ENCODE measurements around the gene IL1RL1.

IL1RL1 gene

DNA sequence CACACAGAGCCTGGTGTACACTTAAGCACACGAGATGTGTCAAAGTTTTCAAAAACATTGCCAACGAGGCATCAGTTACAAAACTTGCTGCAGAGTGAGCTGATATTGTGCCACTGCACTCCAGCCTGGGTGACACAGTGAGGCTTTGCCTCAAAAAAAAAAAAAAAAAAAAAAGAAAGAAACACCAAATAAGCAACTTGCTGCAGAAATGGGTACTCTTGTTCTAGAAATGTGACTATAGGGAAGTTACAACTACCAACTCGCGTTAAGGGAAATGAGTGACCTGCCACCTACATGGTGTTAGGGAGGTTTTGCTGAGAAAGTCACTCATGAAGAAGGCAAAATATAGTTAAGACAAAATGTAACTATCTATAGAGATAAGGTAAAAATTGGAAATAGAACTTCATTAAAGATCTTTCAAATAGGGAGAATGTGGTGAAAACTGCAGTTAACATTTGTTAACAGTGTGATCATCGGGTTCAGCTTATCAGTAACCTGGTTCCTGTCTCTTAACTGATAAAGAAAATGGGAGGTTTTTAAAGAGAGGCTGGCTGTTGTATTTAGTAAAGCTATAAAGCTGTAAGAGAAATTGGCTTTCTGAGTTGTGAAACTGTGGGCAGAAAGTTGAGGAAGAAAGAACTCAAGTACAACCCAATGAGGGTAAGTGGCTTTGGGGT is at the start of gene IL1RL1:
TSS of gene IL1RL1 (plus strand) at position 600 of the 677 bp plus-strand sequence. CDS start 26,702 bp downstream, outside the sequence.
- no peak for DNase-seq

DNA sequence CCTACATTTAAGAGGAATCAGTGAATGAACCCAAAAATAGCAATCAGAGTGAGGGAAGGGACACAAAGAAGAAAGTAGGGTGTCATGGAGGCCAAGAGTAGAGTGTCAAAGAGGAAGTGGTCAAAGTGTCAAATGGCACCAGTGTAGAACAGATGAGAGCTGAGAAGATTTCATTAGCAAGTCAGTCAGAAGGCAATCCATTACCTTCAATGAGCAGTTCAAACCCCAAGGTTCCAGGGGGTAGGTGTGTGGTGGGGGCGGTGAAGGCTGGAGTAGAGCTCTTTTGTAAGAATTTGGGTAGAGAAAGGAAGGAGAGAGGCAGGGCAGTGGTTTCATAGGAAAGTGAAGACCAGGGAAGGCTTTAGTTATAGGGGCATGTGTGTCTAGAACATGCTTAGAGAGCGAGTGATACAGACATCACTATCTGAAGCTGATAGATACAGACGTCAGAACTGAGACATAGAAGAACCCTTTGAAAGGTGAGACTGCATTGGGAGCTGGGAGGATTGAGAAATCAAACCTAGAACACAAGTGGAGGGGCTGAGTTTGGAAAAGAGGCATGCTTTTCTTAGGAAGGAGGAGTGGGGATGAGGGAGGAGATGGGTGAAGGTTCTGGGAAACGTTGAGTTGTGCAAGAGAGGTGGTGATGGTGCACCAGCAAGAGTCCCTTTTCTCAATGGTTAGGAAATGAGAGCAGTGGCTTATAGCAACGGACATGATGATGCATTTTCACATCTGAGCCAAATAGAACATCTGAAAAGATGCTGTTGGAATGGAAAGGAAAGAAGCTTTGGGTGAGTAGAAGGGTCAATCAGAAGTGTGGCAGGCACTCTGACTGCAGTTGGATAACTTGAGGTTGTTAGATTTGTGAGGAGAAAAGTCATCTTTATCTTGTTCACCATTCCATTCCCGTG is 48.9 kb upstream of the IL1RL1 start:
- DNase-seq: no peak

DNA sequence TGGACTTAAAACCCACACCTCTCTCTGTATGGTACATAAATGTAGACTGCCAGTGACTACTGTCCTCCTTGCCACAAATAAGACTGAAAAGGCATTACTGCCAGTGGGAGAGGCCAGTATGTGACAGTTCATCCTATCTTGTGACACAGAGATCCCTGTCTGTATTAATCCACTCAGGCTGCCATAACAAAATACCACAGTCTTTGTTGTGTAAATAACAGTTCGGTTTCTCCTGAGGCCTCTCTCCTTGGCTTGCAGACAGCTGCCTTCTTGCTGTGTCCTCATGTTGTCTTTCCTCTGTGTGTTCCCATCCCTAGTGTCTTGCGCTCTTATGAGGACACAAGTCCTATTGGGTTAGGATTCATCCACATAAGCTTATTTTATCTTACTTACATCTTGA is 46.4 kb upstream of the IL1RL1 start:
- no peak for DNase-seq

DNA sequence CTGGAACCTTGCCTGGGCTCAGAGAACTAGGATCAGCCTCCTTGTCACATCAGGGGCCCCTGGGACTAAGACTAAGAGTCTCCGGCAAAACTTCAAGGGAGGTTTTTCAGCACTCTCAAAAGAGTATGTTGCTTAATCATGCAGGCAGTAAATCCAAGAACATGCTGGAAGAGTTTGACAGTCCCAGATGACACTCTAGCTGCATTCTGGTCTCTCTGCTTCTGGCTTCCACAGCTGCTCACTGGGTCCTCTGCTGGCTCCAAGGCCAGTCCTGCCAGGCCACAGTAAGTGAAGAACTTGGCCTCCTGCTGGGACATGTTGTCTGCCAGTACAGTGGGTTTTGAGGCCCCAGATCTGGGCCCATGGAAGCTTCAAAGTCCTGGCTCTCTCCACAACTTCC is 45.2 kb upstream of the IL1RL1 start:
- no peak for DNase-seq

DNA sequence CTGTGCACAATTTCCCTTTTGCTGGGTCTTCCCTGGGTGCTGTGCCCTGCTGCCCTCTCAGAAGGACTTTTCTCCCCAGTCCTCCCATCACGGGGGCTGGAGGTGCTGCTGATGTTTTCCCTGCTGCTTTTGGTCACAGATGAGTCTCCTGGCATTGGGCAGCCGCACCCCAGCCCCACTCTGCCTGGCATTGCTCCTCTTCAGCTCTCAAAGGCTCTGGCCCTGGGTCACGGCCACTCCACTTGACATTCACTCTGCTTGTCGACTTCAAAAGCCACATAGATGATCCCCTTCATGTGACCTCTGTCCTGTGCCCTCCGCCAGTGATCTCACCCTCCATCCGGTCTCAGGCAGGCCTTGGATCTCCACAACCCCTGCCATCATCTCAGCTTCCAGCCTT is 43.6 kb upstream of the IL1RL1 start:
- no peak for DNase-seq

DNA sequence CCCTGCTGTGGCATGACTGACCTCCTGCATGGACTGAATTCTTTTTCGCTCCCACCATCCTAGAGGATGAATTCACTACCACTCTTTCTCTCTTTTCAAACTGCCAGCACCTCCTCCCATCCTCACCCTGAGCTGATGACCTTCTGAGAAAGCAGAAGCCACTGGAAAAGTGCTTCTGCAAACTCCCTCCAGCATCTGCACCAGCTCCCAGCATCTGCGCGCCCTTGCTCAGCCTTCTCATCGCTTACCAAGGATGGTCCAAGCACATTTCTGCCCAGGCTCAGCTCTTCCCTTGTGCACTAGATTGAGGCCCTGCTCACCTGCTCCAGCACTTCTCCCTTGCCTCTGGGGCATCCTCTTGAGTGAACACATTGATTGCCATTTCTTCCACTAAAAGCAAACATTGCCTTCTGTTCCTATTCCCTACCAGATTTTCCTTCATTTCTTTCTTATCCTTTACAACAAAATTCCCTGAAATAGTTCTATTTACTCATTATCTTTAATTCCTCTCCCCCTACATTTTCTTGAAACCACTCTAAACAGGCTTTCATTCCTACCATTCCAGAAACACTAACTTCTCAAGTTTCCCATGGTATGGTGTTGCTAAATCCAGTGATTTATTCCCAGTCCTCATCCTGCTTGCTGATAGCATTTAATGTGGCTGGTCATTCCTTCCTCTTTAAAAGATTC is 42.7 kb upstream of the IL1RL1 start:
- DNase-seq: no peak

DNA sequence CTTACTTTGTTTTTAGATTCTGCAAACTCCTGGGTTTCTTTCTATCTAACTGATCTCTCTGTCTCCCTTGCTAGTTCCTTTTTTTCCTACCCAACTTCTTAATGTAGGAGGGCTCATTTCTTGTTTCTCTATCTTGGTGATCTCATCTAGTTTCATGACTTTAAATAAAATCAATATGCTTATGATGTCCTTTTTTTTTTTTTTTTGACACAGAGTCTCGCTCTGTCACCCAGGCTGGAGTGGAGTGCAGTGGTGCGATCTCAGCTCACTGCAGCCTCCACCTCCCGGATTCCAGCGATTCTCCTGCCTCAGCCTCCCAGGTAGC is 42.2 kb upstream of the IL1RL1 start:
- no peak for DNase-seq

DNA sequence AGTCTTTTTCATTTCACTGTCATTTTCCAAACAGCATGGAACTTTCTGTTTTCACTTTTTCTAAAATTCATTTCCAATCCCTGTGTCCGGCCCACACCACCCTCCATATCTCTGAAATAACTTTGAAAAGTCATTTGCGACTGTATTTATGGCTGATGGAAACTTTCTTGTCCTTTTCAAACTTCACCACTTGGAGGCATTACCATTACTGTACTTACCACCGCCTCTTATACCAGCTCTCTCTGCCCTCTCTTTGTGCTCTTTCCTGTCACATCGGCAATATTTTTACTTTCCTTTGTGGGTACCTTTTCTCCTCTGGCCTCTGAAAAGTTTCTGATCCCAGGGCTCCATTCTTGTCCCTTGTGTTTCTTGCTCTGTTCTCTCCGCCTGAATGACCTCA is 39.5 kb upstream of the IL1RL1 start:
- DNase-seq: no peak

DNA sequence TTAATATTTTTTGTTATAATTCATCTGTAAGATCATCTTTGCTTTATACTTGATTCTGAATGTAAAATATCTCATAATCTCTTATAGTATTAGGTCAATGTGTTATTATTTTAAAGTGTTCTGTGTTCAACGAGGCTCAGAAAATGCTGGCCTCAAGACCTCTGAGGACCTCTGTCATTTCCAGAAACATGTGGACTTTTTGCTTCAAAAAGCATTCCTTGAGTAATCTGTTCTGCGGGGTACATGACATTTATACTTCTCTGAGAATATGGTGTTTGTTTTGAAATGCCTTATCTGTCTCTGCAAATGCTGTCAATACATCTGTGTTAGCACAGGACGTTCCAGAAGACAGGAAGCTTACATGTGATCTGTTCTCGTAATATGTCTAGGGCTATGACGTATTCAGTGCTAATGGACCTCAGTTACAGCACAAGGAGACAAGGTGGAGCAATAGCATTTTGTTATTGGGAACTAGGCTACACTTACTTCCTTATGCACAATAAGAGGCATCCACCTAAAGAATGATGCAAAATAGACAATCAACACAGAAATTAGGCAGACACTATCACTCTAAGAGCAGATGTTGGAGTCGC is 37.6 kb upstream of the IL1RL1 start:
- DNase-seq: no peak

DNA sequence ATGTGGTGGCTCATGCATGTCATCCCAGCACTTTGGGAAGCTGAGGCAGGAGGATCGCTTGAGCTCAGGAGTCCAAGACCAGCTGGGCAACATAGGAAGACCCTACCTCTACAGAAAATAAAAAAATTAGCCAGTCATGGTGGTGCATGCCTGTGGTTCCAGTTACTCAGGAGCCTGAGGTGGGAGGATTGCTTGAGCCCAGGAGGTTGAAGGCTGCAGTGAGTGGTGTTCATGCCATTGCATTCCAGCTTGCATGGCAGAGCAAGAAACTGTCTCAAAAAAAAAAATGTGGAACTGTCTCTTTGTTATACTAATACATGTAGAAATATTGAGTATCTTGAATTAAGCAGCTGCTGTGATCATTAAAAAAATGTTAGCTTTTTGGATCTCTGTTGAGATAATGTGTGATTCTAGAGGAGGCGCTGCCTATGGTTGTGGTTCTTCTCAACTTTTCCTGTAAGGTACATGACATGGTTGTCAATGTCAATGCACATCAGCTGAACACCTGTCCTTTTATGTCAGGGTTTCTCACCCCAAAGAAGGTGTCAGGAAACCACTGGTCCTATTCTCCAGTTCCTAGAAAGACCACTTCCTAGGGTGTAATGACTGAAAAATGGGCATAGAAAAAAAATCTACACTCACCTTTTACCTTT is 34.7 kb upstream of the IL1RL1 start:
- DNase-seq: no peak

DNA sequence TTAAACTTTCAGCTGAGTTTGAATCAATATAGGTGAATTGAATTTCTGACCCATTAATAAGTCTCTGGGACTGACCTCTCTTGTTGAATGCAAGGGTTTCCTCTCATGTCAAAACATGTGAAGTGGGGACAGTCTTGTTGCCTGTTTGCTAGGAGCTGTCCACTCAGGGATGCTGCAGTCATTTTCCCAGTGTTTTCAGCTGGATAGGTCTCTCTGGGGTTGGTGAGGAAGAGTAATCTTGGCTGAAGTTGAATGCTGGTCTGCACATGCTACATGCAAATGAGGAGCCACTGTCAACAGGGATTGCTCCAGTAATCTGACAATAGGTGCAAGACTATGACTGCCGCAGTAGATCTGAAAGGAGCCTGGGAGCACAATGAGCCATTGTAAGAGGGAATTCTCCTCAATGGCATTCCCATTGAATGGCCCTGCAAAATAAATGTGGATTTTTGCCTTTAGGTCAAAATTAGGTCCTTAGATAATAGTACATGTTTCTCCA is 34.1 kb upstream of the IL1RL1 start:
- no peak for DNase-seq

DNA sequence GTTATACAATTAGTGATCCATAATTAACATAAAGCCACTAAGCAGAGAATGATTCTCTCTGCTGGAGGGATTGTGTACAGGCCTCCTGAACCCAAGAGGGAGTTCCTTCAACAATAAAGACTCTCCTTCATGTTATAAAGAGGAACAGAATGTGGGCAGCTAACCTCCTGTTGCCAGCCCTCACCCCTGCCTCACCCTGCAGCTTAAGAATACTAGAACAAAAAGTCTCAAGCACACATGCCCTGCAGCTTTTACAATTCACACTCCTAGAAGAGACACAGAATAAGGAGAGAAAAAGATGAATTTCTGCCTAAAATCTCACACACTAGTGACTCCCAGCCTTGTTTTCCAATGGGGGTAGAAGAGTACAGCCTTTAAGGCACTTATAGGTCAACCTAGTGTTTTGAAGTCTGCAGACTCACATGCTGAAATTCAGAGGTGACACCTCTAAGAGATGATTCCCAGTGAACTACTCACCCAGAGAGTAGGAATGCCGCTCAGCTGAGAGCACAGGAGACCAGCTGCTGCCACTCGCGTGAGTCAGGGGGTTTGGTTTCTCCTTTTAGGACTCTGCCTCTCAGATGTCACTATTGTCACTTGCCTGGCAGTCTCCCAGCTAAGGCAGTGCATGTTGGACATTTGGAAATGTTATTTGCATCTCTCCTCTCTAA is 32.5 kb upstream of the IL1RL1 start:
- no peak for DNase-seq

DNA sequence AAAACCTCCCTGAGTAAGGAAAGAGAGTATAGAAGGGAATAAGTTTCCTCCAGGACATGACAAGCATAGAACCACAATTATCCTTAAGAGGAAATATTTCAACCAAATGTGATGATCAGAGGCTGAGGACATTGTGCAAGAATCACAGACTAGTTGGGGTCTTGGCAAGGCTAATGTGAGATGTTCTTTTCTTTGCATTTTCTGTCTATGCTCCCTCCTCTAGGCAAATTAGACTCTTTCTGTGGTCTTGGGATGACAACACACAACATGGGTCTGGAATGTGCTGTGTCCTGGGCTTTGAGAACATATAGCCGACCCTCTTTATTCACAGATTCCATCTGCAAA is 32.0 kb upstream of the IL1RL1 start:
- no peak for DNase-seq

DNA sequence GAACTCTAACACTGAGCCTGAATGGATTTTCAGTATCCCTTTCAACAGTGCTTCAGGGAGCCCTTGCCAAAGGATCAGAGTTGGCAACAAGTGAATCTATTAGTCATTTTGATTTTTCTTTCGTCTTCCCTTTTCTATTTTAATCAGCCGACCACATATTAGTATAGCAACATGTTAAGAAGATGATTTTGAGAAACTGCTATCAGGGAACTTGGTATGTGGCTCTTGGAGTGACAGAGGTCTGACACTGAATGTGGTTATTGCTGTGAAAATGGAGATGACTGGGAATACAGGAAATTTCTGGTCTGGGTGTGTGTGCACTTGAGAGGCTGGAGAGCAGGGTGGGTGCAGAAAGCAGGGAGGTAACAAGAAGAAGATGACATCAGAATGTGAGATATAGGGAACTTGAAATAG is 28.7 kb upstream of the IL1RL1 start:
- no peak for DNase-seq

DNA sequence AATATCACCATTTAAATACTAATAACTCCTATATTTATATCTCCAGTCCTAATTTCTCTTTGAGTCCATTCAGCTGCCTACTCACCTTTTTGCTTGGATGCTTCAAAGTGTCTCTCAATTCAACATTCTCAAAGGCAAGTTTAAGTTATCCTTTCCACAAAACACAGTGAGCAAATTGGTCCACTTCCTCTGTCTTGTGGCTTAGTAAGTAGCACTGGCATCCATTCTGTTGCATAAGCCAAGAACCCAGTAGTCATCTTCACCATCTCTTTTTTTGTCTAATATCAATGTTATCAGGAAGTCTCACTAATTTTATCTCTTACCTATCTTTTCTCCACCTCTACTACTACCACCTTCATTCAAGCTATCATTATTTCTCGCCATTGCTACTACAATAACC is 27.4 kb upstream of the IL1RL1 start:
- no peak for DNase-seq

DNA sequence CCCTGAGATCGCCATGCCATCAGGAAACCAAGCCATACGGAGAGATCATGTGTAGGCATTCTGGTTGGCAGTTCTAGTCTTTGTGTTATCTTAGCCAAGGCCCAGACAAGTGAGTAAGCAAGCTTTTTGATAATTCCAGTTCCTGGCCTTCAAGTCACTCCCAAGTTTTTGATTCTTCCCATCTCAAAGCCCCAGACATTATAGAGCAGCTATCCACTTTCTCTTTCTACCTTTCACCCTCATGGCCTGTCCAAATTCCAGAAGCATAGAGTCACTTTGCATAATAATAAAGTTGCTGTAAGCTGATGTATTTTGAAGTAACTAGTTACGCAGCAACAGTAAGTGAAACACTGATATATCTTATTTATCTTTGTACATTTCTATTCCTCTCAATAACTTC is 26.8 kb upstream of the IL1RL1 start:
- no peak for DNase-seq

DNA sequence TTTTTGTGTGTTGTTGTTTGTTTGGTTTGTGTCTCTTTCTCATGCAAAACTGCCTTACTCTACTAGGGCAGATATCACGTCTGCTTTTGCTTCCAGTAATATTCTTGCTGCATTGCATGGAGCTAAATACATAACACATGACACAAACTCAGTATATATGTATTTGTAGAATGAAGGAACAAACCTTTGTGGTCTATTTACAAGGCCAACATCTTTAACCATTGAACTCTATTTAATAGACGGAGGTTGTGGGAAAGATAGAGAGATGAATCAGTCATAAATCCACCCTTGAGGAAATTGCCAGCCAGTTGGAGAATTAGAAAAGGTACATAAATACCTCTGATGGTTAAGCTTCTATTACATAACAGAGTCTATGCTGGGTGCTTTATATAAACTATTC is 26.0 kb upstream of the IL1RL1 start:
- DNase-seq: no peak

DNA sequence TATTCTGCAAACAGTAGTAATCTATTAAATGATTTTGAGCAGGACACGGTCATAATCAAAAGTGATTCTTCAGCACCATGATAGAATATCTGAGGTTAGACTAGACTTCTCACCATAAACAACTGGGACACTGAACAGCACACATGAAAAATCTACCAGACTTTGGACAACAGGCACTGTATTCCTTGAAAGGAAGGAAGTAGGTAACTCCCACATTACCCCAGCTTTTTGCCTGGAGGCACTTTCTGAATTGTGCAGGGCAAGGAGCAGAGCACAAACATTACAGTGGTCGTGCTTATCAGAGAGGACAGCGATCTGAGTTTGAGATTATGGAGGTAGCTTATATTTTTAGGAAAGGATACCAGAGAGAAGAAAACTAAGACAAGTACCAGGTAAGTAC is 25.3 kb upstream of the IL1RL1 start:
- DNase-seq: no peak

DNA sequence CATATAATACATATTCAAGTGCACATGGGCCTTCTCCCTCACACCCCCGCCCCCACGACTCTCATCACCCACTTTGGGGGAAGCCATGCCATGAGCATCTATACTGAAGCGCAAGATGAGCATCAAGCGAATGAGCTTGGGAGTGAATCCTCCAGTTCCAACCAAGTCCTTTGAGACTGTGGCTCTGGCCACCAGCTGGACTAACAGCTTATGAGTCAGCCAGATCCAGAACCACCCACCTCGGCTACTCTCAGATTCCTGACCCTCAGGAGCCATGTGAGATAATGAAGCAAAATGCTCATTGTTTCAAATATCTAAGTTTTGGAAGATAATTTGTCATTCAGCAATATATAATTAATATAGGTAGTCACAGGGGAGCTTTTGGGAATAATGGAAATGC is 22.2 kb upstream of the IL1RL1 start:
- no peak for DNase-seq

DNA sequence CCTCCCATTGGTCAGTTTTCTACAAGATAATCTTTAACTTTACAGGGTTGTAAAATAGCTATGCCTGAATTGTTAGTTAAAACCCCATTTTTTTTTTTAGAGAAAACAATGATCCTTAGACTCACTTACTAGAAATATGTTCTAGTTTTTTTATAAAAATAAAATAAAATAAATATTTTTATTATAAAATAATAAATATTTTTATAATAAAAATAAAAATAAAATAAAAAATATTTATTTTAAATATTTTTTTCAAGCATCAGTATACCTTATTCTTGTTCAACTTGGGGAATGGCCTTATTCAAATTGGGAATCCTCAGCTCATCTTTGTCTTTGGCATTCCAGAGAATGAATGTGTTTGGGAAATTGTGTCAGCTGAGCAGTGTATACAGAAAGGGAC is 20.8 kb upstream of the IL1RL1 start:
- DNase-seq: no peak

DNA sequence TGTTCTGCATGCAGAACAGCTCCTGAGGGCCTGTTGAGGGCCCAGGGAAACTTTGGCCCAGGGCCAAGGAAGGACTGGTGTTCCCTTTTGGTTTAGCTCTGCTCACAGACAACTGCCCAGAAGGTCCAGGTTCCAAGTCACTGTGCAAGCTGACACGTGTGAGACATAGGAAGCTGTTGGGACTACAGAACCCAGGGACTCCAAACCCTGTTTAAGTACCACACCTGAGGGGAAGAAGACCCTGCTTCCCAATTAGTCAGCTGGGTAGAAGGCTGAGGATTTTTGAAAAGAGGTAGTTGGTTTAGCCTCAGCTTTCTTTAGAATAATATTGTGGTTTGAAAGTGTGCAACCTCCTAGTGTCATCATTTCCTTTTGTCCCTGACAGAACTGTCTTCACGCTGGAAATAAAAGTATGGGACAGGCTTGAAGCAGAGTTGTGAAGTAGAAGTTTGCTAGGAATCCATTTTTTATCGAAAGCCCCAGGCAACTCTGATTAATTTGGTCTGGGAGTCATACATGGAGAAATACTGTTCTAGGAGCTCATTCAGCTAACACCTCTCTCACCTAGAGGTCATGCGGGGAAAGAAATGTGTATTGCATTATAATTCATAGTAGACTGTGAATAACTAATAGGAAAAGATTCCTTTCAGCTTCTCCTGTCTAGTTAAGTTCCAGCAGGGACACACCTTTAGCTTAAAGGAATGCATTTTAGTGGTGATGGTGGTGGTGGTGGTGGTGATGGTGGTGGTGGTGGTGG is 19.9 kb upstream of the IL1RL1 start:
- no peak for DNase-seq
